Lower leg skin (tissue), 4 donors: ENCODE measurements around the gene AACS. TPM values are rescaled to one million over a fixed set of nuclear protein-coding genes. Genes with fewer than 3 reads are reported as not detected.

ENCODE experiments used
- DNase-seq, 2 donors: peaks; one replicate each; pipeline ENCODE4 v3.0.0-alpha.2; 2019; ENCODE audit warnings: low spot score in 2 of 2
- H3K4me3 ChIP-seq: fragments of 200-600 bp; sonication (generic); 2 replicates; pipeline ENCODE4 v1.5.1; 2017; ENCODE audit warnings: mild to moderate bottlenecking, low read depth; ENCODE audit not compliant: poor library complexity, severe bottlenecking
- CTCF ChIP-seq, 3 donors: fragments of 450-650 bp; IDR thresholded peaks; one replicate each; pipeline ENCODE4 v1.5.1; 2016; ENCODE audit warnings: antibody characterized with exemption in 3 of 3, mild to moderate bottlenecking in 3 of 3, moderate library complexity in 2 of 3
- POLR2A ChIP-seq, 2 donors: fragments of 450-650 bp; IDR thresholded peaks; one replicate each; pipeline ENCODE4 v1.6.1; 2016 to 2017; ENCODE audit warnings: antibody characterized with exemption in 2 of 2, mild to moderate bottlenecking in 1 of 2, moderate library complexity in 1 of 2
- WGBS, 2 donors: methylation state at CpG; one replicate each; pipeline ENCODE4 v1.1.5; 2018; 5-methylcytosine and 5-hydroxymethylcytosine counted together
- intact Hi-C: fragments of 100-400 bp; cut with DNase I; formaldehyde crosslinking; loops from one replicate; pipeline ENCODE4 v1.15.0; 2023; ENCODE audit warnings: low total_unique reads
- total RNA-seq, 4 donors: library from RNA; depleted of rRNA; stranded (reverse); fragments of >200 nt; gene quantifications; one replicate each; pipeline ENCODE4 v1.1.0, GENCODE V29; 2016

AACS gene
- total RNA-seq, 4 donors from 2014 or later, result 63.5 to 83.8 (median 71.4) TPM

- DNase-seq, result no peak
- intact Hi-C loops, result no loop called here
- H3K4me3 ChIP-seq, result no peak overlapping the region
- WGBS, 2 donors, result 72 to 74% methylated on average over 9 of the region's 9 CpGs
- no peak for TF ChIP-seq CTCF (IDR thresholded peaks at IDR 0.05)
- no peak for TF ChIP-seq POLR2A (IDR thresholded peaks at IDR 0.05)
Measured at GRCh38 chr12:125172231-125172850, 107.1 kb downstream of the AACS start.

GRCh38 chr12:125175576-125175975, 110.3 kb downstream of the AACS start:
- intact Hi-C loops, result no loop called here
- H3K4me3 ChIP-seq, result no peak overlapping the region
- DNase-seq, result no peak
- TF ChIP-seq POLR2A (IDR thresholded peaks at IDR 0.05) (no peak), CTCF (IDR thresholded peaks at IDR 0.05) (no peak)

- intact Hi-C loops, result no loop called here
- DNase-seq, result no peak
- TF ChIP-seq POLR2A (IDR thresholded peaks at IDR 0.05), result no peak
- TF ChIP-seq CTCF (IDR thresholded peaks at IDR 0.05), result no peak
- H3K4me3 ChIP-seq, result no peak overlapping the region
- 55 to 59% methylated on average over 2 of the region's 2 CpGs for WGBS, 2 donors
Measured at GRCh38 chr12:125178222-125178621, 113.0 kb downstream of the AACS start.

- DNase-seq, result no peak
- WGBS, 2 donors, result 82 to 89% methylated on average over 3 of the region's 3 CpGs
- TF ChIP-seq CTCF (IDR thresholded peaks at IDR 0.05), result no peak
- intact Hi-C loops, result no loop called here
- no peak overlapping the region for H3K4me3 ChIP-seq
Measured at GRCh38 chr12:125180144-125180543, 114.9 kb downstream of the AACS start.

GRCh38 chr12:125181107-125181506, 115.9 kb downstream of the AACS start:
- no peak overlapping the region for H3K4me3 ChIP-seq
- 67 to 80% methylated on average over 1 of the region's 1 CpG for WGBS, 2 donors
- intact Hi-C loops, result no loop called here
- DNase-seq, result no peak
- TF ChIP-seq CTCF (IDR thresholded peaks at IDR 0.05) (no peak), POLR2A (IDR thresholded peaks at IDR 0.05) (no peak)
